PFSK-1 (cell line): Measurements from ENCODE around the gene TICAM1.

Experiments used
- FOXP2 ChIP-seq: optimal IDR thresholded peaks from 2 replicates; pipeline ENCODE3; 2011; ENCODE audit warnings: borderline replicate concordance, control low read depth, inconsistent platforms; ENCODE audit not compliant: insufficient read depth; ENCODE audit errors: extremely low read length, extremely low read depth
- POLR2AphosphoS5 ChIP-seq: IDR thresholded peaks from 2 replicates; pipeline ENCODE4 v1.6.1; 2012; ENCODE audit warnings: low read depth, mild to moderate bottlenecking, control low read depth, low read length, moderate library complexity
- SIN3A ChIP-seq: IDR thresholded peaks from 2 replicates; pipeline ENCODE4 v1.6.1; 2012; ENCODE audit warnings: mild to moderate bottlenecking, low read length, moderate library complexity, borderline replicate concordance; ENCODE audit not compliant: insufficient read depth
- TAF1 ChIP-seq: IDR thresholded peaks from 2 replicates; pipeline ENCODE4 v1.6.1; 2012; ENCODE audit warnings: low read length, control low read depth, borderline replicate concordance; ENCODE audit not compliant: insufficient read depth
- TF ChIP-seq, protein P1 (sequence below), 2 experiments: IDR thresholded peaks; 2 replicates each; pipeline versions ENCODE4 v1.6.1 to v1.8.0; 2011 to 2012; ENCODE audit warnings: low read depth in 2 of 2, low read length in 2 of 2, control low read depth in 1 of 2, inconsistent platforms in 1 of 2, mild to moderate bottlenecking in 1 of 2, moderate library complexity in 1 of 2; ENCODE audit not compliant: insufficient read depth in 1 of 2

Gene TICAM1

DNA sequence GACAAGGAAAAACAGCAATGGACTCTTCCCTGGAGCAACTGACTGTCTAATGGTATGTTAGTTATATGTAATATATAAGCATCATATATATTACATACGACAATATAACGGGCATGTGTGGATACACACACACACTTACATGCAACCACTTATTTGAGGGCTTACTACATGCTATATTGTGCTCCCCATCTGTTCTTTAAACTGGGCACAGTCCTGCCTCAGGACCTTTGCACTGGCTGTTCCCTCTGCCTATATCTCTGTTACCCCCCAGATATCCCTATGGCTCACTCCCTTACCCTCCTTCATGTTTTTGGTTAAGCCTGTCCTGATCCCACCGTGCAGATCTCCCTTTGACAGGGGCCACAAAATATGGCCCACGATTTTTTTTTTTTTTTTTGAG lies 10.2 kb downstream of the TICAM1 start:
- TF ChIP-seq FOXP2 (no peak), SIN3A (no peak), TAF1 (no peak), POLR2AphosphoS5 (no peak)
- TF ChIP-seq, protein P1, sequence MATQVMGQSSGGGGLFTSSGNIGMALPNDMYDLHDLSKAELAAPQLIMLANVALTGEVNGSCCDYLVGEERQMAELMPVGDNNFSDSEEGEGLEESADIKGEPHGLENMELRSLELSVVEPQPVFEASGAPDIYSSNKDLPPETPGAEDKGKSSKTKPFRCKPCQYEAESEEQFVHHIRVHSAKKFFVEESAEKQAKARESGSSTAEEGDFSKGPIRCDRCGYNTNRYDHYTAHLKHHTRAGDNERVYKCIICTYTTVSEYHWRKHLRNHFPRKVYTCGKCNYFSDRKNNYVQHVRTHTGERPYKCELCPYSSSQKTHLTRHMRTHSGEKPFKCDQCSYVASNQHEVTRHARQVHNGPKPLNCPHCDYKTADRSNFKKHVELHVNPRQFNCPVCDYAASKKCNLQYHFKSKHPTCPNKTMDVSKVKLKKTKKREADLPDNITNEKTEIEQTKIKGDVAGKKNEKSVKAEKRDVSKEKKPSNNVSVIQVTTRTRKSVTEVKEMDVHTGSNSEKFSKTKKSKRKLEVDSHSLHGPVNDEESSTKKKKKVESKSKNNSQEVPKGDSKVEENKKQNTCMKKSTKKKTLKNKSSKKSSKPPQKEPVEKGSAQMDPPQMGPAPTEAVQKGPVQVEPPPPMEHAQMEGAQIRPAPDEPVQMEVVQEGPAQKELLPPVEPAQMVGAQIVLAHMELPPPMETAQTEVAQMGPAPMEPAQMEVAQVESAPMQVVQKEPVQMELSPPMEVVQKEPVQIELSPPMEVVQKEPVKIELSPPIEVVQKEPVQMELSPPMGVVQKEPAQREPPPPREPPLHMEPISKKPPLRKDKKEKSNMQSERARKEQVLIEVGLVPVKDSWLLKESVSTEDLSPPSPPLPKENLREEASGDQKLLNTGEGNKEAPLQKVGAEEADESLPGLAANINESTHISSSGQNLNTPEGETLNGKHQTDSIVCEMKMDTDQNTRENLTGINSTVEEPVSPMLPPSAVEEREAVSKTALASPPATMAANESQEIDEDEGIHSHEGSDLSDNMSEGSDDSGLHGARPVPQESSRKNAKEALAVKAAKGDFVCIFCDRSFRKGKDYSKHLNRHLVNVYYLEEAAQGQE (IDR thresholded peaks at IDR 0.05; ENCODE audit: insufficient read depth in 1 of 2, low read depth in 2 of 2, low read length in 2 of 2), result no peak

DNA sequence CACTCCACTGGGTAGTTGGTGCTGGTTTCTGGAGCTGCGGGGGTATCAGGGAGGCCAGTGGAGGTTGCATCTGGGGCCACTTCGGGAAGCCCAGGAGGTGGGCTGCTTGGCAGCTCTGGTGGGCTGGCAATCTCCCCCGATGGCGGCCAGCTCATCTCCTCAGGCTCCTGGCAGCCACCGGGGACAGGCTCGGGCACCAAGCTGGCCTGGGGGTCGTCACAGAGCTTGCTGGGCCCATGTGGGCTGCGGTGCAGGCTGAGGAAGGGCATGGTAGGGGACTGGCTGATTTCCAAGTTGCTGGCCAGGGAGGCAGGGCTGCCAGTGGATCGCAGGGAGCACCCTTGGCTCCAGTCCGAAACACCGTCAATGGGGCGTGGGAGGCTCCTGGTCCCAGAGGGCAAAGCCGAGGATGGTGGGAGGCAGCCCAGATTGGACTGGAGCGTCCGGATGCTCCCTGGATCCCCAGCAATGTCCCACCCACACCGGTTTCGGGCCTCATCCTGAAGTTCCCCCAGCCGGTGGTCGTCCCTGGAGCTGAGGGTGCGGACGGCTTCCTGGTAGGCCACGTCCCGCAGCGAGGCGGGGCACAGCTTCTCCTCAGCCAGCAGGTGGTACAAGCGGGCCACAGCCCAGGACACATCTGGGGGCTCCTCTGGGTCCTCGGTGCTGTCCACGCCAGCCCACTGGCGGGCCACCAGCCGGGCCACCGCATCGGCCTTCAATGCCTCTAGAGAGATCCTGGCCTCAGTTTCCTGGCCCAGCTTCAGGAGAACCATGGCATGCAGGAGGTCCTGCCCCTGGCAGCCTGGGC lies 13.8 kb downstream of the TICAM1 start:
- TF ChIP-seq POLR2AphosphoS5 (no peak), FOXP2 (no peak), TAF1 (no peak), SIN3A (no peak)
- TF ChIP-seq, protein P1 (IDR thresholded peaks at IDR 0.05; ENCODE audit: insufficient read depth in 1 of 2, low read depth in 2 of 2, low read length in 2 of 2), result no peak

DNA sequence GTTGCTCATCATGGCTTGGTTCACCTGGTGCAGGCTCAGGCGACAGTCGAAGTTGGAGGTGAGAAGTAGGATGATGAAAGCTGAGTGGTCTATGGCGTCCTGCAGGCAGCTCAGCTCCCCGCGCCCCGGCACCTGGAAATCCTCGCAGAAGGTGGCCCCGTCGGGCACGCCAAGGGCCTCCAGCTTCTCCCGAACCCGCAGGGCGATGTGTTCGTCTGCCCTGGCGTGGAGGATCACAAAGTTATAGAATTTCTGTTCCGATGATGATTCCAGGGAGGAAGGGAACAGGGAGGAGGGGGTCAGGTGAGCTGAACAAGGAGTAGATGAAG lies 14.6 kb downstream of the TICAM1 start:
- TF ChIP-seq SIN3A (no peak), POLR2AphosphoS5 (no peak), TAF1 (no peak), FOXP2 (no peak)
- TF ChIP-seq, protein P1 (IDR thresholded peaks at IDR 0.05; ENCODE audit: insufficient read depth in 1 of 2, low read depth in 2 of 2, low read length in 2 of 2), result no peak

DNA sequence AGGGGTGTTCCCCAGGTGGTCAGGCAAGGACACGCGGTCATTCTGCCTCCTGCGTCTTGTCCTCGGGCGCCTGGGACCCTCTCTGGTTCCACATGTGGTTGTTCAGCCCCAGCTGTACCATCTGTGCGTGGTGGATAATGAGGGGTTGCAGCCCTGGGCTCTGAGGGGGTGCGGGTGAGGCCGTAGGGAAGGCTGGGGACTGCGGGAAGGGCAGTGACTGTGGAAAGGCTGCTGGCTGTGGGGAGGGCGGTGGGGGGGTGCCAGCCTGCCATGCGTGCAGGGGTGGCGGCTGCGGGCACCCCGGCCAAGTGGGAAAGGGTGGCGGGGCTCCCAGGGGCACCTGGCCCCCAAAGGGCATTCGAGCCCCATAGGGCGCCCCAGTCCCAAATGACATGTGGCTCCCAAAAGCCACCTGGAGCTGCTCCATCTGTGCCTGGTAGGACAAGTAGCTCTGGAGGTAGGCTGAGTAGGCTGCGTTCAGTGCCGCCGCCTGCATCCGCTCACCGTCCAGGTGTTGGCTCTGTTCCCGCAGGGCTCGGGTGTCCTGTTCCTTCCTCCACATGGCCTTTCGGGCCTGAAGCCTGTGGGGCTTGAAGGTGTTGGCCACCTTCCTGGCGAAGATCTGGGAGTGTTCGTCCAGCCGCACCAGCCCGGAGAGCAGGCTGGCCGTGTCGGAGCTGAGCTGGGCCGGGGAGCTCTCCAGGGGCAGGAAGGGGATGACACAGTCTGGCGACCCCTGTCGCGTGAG lies 15.1 kb downstream of the TICAM1 start:
- TF ChIP-seq, protein P1 (IDR thresholded peaks at IDR 0.05; ENCODE audit: insufficient read depth in 1 of 2, low read depth in 2 of 2, low read length in 2 of 2), result no peak
- TF ChIP-seq FOXP2 (no peak), TAF1 (no peak), POLR2AphosphoS5 (no peak)
